ENCODE measurements around the gene C20orf144. TPM values are rescaled to one million over a fixed set of nuclear protein-coding genes. Genes with fewer than 3 reads are reported as not detected.

Gene C20orf144
- total RNA-seq, 1 donor from 2014 or later = under 0.01 TPM

DNA sequence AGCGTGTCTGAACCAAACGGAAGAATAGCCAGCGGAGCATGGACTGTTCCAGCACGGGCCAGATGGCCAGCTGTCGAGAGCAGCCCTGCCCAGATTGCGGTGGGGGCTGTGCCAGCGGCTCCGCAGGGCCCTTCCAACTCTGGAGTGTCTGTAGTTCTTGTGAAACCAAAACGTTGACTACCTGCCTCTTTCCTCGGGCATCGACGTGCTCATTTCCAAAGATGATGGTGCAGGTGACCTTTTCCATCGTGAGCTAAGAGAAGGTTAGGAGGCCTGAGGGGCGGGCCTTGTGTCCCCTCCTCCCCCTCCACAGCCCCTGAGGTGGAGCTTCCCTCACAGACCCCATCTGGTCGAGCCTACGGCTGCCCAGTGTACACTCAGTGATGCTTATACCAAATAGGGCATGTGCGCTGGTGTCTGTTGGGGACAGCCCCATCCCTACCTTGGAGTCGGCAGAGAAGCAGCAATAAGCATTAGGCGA lies 12.9 kb upstream of the C20orf144 start:
- DNase-seq (ENCODE audit: low read depth in 2 of 2) = no peak

DNA sequence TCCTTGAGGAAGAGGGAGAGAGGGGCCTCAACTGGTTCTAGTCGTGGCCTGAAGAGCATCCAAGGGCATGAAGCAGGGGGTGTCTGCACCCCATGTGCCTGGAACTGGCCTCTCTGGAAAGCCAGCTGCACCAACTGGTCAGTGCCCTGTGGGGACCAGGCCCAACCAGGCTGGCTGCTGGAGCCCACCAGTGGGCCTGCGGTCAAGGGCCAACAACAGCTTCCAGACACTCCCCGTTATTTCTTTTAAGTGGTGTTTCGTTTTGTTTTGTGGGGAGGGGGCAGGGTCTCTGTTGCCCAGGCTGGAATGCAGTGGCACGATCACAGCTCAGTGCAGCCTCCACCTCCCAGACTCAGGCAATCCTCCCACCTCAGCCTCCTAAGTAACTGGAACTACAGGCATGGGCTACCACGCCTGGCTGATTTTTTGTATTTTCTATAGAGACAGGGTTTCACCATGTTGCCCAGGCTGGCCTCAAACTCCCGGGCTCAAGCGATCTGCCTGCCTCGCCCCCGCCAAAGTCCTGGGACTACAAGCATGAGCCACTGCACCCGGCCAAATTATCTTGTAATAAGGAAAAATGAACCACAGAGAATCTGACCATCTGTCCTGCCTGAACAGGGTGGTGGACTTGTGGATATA lies 11.9 kb upstream of the C20orf144 start:
- DNase-seq (ENCODE audit: low read depth in 2 of 2) = no peak

DNA sequence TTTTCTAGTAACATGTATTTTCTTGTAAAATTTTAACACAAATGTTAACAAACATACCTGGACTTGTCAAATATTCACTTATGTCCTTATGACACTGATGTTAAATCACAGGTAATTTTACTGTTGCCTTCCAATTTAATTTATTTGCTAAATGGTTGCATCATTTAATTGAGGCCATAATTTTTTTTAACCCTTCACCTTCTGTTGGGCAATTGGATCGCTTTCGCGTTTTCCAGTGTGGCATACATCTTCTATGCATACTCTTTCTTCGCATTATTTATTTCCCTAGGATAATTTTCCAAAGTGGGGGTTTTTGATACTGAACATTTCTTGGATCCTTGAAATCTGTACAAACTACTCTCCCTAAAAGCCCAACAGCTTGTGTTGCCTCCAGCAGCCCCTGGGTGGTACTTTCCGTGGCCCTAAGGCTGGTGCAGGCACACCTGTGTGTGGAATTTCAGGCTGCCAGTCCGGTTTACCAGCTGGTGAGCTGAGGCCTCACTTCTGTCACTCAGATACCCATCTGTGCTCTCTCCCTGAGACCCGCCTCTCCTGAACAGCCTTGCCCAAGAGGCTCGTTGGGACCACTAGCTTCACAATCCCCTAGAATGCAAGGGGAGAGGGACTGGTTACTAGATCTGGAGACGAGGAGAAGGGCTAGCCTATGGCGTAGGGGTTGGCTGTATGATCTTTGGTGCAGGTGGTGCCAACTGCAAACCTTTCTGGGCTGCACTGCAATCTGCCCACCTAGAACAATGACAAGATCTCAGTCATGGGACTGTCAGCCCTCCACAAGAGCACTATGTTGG lies 11.2 kb upstream of the C20orf144 start:
- DNase-seq (ENCODE audit: low read depth in 2 of 2) = no peak

DNA sequence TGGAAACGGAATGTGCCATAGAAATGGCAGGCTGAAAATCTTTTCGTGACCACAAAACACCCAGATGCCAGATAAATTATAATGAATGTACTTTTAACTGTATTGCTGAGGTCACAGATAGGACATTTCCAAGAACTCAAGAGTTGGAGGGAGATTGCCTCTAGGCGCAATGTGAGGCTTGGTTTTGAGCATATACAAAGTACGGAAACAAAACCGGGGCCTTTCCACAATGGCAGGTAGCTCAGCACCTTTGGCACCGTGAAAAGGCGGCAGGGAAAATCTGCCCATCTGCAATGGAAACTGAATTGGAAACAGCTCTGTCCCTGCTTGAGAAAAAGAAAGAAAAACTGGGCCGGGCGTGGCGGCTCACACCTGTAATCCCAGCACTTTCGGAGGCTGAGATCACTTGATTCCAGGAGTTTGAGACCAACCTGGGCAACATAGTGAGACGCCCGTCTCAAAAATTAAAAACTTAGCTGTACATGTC lies 10.5 kb upstream of the C20orf144 start:
- no peak for DNase-seq (ENCODE audit: low read depth in 2 of 2)

DNA sequence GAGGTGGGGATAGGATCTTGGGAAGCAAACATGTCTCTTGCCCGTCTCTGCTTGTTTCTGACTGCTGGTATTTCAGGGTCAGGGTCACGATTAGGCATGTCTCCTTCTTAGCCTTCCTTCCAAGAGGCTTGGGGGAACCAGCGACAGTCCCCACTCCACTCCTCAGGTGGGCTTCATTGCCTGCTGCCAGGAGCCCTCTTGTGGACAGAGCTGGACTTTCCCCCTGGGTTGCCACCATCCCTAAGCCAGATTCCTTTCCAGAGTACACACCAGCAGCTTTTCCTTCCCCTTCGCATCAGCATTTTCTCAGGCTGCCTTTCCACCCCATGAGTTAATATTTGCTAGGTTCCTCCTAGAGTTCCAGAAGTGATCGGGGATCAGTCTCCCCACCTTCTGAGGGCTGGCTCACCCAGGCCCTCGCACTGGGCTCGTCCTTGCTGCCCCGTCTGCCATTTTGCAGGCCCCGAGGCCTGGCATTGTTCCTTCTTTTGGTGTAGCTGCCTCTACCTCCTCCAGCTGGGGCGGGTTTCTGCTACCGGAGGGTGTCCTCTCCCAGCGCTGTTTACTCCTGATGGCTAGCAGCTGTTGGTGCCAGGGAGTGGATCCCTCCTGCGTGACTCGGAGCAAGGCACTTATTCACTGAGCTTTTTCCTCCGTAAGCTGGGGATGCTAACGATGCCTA lies 8.8 kb upstream of the C20orf144 start:
- DNase-seq (ENCODE audit: low read depth in 2 of 2) = peak; percentile 65 to 79

DNA sequence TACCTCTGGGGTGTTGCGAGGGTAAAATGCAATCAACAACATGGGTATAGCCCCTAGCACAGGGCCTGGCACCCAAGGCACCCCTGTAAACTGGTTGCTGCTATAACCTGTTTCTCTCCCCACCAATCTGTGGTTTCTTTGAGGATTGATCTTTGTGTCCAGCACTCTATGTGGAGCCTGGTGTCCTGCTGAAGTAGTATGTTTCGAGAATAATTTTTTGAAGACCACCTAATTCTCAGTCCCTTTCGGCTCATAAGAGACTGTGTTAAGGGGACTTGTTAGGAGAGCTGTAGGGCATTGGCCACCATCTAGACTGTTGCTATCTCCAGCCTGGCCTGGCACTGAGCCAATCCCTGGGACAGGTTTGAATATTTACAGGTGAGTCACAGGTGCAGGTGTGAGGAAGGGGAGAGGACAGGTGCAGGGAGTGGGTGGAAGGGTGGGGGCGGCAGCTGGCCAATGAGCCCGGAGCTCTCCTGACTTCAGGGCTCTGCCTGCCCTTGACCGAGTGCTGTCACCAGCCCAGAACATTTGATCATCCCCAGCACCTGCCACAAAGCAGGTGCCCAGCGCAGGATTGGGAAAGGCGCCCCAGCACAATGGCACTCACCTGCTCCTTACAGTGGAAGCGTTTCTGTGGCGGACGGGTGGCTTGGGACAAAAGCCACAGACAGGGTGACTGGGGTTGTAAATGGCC lies 8.1 kb upstream of the C20orf144 start:
- DNase-seq (ENCODE audit: low read depth in 2 of 2) = no peak

DNA sequence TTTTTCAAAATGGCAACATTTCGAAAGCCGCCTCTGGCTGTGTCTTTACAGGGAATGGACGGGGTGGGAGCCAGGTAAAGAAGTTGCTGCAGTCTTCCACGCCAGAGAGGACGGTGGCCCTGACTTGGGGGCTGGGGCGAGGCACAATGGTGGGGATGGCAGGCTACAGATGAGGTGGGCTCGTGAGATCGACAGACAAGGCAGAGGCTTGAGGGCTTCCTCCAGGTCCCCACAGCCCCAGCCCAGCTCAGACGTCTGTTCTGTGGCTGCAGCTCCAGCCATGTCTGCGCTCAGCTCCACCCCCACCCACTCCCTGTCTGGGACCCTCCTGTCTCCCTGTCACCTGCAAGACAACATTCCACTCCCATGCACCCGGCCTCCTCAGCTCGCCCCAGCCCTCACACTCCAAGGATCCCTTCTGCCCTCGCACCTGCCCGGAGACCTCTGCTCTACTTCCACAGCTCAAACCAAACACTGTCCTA lies 7.4 kb upstream of the C20orf144 start:
- DNase-seq (ENCODE audit: low read depth in 2 of 2) = no peak

DNA sequence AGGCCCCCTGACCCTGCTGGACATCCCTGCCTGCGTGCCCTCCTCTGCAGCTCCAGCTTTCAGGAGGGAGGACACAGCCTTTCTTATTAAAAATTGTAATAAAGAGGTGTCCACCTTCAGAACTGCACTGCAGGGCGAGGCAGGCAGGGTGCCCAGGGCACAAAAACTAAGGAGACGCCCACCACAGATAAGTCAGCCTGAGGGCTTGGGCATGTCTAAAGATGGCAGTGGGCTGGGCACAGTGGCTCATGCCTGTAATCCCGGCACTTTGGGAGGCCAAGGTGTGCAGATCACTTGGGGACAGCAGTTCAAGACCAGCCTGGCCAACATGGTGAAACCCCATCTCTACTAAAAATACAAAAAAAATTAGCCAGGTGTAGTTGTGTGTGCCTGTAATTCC lies 7.0 kb upstream of the C20orf144 start:
- DNase-seq (ENCODE audit: low read depth in 2 of 2) = no peak

DNA sequence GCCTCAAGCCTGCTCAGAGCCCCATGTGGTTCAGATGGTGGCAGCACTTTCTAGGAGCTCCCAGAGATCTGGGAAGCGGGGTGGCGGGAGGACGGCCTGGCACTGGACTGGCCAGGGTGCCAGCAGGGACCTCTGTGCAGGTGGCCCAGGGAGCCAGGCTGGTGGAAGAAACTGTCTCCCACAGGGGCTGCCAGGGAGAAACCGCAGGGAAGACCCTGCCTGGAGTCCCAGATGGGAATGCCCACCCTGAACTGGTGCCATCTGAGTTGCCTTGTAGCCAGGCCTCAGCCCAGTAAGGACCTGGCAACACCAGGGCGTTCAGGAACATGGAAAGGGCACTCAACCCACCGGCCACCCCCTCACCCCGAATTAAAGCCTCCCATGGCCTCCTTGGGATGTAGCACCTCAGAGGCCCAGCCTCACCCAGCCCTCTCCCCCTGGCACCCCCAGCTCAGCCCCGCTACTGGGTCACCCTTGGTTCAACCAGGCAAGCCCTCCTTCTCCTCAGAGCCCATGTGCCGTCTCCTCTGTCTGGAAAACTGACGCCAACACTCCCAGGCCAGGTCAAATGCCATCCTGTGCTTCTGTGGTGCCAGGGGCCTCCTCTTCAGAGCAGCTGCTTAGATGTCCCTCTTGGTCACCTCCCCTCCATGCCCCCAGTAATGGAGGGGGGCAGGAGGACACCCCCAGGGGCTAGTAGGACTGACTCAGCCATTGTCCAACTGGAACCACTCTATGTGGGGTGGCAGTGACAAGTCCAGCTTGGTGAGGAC lies 5.9 kb upstream of the C20orf144 start:
- DNase-seq (ENCODE audit: low read depth in 2 of 2) = no peak

DNA sequence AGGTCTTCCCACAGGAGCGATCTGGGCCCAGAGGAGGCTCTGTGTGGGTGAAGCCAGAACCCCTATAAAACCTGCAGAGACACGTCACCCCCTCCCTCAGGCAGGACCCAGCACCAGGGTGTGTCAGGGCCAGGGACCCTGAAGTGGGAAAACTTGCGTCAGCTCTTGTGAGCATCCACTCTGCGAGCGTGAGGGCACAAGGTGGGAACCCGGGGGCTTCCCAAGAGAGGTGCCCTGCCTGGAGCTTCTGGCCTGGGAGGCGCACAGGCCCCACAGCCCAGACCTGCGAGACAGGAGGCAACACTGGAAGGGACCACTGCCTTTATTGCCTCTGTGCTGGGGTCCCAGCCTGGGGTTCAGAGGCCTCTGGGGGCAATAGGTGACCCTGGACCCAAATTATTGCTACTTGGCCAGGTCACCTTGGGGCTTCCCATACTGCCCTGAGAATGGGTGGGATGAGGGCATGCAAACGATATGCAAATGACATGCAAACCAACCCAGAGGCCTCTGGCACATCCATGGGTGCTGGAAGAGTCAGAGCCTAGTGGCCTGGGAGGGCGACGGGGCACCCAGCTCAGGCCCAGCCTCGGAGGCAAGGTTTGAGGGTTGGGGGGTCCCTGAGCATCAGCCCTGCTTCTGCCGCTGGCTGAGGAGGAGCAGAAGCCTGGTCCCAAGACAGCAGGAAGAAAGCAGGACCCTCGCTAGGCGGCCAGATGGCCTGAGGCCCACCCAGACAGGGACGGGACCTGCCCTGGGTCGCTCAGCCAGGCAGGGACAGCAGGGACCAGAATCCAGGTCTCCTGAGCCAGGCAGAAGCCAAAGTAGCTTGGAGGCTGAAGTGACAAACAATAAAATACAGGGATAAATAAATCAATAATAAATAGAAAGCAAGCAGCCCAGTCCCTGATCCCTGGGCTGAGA lies 5.1 kb upstream of the C20orf144 start:
- DNase-seq (ENCODE audit: low read depth in 2 of 2) = no peak

DNA sequence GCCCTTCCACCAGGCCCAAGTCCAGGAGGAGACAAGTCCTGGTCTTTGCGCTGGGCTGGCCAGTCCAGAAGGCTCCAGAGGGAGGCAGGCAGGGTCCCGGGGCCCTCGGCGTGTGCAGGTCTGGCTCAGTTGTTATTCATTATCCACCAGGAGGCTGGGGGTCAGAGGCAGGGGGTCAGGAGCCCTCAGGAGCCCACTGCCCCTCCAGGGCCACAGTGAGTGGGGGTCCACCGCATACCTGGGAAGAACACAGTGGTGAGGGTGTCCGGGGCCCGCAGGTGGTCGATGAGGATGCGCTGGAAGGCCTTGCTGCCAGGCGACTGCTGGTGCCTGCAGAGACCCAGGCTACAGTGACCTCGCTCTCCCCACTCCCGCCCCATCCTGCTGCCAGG lies 4.4 kb upstream of the C20orf144 start:
- DNase-seq (ENCODE audit: low read depth in 2 of 2) = no peak

DNA sequence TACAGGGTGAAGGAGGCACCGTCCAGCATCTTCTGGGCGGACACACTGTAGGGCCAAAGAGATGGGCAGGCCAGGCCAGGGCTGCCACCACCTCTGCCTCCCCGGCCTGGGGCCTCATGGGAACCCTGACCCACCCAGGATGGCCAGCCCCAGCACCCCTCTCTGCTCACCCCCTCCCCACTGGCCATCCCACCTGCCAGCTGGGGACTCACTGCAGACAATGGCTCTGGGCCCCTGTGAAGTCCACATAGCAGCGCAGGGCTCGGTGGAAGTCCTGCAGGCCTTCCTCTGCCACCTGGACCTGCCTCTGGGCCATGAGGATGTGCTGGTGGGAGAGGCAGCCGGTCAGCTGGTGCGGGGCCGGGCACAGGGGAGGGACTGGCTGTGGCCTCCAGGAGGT lies 3.6 kb upstream of the C20orf144 start:
- DNase-seq (ENCODE audit: low read depth in 2 of 2) = no peak

DNA sequence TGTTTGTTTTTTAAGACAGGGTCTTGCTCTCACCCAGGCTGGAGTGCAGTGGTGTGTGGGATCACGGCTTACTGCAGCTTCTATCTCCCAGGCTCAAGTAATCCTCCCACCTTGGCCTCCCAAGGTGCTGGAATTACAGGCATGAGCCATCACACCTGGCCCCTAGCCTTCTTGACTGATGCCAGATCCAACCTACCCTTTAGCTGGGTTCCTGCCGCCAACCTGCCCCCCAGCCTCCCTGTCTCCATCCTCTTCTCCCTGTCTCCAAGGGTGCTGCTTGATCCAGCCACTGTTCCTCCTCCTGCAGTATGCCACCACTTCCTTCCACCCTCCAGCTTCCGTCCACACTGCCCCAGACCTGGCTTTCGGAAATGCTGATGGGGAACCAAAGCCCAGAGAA lies 3.2 kb upstream of the C20orf144 start:
- DNase-seq (ENCODE audit: low read depth in 2 of 2) = no peak

DNA sequence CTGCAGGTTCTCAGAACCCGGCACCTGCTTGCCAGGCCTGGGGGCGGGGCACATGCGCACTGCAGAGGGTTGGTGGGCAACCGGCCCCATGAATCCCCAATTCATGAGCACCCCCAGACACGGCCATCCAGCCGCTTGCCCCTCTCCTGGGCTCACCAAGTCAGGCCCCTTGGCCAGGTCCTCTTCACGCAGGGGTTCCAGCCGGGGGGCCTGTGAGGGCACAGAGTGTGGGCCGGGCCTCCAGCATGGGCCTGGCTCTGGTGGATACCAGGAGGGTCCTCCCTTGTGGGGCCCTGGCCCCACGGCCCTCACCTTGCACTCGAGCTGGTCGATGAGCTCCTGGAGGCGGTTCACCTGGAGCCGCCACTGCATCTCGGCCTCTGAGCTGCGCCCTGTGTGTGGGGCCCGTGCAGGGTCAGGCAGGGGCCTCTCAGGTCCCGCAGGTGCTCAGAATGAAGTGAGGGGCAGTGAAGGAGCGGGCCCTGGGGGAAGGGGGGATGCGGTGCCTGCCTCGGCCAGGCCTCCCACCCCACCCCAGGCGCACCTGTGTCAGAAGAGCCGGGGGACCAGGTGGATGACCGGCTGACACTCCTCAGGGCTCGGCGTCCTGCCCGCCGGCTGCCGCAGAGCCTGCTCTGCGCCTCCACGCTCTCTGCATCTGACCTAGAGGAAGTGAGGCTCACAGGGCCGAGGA lies 2.6 kb upstream of the C20orf144 start:
- no peak for DNase-seq (ENCODE audit: low read depth in 2 of 2)

DNA sequence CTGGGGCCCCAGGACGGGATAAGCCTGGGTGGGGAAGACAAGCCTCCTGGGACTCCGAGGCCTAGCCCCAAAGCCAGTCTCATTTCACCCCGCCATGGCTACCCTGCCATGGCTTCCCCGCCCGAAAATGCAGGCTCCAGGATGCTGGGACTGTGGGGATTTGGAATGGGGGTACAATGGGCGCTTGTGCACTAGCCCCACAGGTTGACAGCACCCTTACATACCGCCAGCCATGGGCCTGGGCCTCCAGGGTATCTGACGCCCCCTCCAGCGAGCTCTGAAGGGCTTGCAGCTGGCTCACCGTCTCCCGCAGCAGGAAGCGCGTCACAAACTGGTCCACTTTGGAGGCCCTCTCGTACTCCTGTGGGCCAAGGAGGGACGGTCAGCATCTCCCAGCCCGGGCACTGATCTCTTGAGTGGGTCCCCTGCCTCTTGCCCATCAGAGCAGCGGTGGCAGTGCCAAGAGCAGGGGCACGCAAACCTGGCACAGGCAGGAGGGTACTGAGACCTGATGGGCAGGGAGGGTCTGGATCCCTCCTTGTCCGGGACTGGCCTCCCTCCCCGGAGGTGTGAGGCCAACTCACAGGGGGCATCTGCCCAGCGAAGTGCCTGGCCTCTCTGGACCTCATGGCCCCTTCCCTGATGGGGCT lies 2.0 kb upstream of the C20orf144 start:
- no peak for DNase-seq (ENCODE audit: low read depth in 2 of 2)

DNA sequence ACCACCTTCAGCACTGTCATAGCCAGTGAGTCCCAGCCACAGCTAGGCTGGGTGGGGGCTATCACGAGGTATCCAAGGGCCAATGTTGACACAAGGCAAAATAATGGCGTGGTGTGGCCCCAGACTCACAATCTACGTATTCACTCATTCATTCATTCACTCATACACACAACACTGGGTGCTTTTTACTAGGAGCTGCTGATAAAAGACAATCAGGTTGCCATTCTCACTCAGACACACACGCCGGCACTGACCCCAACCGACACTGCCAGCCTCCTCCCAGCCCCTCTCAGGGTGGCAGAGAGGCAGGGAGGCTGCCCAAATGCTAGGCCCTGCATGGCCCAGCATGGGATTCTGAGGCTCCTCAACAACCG lies 1.5 kb upstream of the C20orf144 start:
- DNase-seq (ENCODE audit: low read depth in 2 of 2) = no peak

DNA sequence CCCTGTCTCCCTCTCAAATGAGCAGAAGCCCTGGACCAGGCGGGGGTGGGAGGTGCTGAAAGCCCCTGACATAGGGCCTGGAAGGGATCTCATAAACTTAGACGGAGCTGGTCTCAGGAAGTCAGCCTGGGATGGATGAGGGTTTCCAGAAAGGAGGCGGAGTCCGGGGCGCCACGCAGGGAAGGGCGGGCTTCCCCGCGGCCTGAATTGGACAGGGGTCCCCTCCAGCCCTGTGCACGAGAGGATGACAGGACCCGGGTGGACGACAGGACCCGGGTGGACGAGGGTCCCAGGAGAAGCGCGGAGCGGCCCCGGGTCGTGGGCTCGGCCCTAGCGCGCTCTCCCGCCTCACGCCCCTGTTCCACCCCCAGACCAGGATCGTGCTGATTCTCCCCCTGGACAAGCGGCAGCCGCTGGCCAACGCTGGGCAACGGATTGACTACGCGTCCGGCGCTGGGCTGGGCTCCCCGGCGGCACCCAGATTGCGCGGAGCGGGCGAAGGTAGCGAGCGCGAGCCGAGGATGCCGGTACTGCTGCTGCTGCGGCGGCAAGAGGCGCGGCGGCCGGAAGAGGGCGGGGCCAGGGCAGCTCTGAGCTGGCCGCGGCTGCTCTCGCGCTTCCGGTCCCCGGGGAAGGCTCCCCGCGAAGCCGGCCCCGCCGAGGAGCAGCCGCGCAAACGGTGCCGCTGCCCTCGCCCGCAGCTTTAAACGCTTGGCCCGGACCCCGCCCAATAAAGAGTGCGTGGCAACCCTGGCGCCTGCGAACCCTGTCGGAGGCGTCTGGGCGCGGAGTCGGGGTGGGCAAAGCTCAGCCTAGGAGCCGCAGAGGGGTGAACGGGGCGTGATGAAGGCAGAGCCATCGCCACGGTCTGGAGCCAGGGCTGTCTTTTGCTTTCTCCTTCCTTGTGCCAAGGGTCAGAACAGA lies 1.3 kb downstream of the C20orf144 start:
- DNase-seq (ENCODE audit: low read depth in 2 of 2) = peak; percentile 35 to 68

All from lung microvascular endothelial cell (primary cell).